ENCODE data around the gene LUC7L.

GRCh38 chr16:262121-262745, 33.0 kb upstream of the LUC7L start:
- TF ChIP-seq CTCF (IDR thresholded peaks at IDR 0.05) (no peak), POLR2A (IDR thresholded peaks at IDR 0.05) (no peak), POLR2AphosphoS5 (IDR thresholded peaks at IDR 0.05) (no peak), EP300 (IDR thresholded peaks at IDR 0.05) (no peak)
